Osteoblast (primary cell): ENCODE measurements around the gene NKD2. TPM values are rescaled to one million over a fixed set of nuclear protein-coding genes. Genes with fewer than 3 reads are reported as not detected.

Experiments used
- DNase-seq: peaks from one replicate; pipeline ENCODE4 v3.0.0; 2011; ENCODE audit warnings: low spot score, mixed read lengths; ENCODE audit not compliant: insufficient read length; ENCODE audit errors: missing footprints
- H2AFZ ChIP-seq: 2 replicates; pipeline ENCODE4 v1.6.0; 2011; ENCODE audit warnings: mild to moderate bottlenecking, low read length
- H3K27ac ChIP-seq: 2 replicates; pipeline ENCODE4 v1.5.1; 2011; ENCODE audit warnings: mild to moderate bottlenecking, low read depth, low read length, moderate library complexity
- H3K27me3 ChIP-seq: 2 replicates; pipeline ENCODE4 v1.6.0; 2012; ENCODE audit warnings: mild to moderate bottlenecking, control low read depth, inconsistent platforms, low read length, moderate library complexity; ENCODE audit not compliant: insufficient read depth
- H3K36me3 ChIP-seq: 2 replicates; pipeline ENCODE4 v1.5.1; 2011; ENCODE audit warnings: mild to moderate bottlenecking, low read length, control low read depth, moderate library complexity; ENCODE audit not compliant: insufficient read depth
- H3K4me1 ChIP-seq: 2 replicates; pipeline ENCODE4 v1.5.1; 2011; ENCODE audit warnings: mild to moderate bottlenecking, low read length, control low read depth, moderate library complexity; ENCODE audit not compliant: insufficient read depth
- H3K4me2 ChIP-seq: 2 replicates; pipeline ENCODE4 v1.6.0; 2011; ENCODE audit warnings: mild to moderate bottlenecking, low read length; ENCODE audit not compliant: insufficient read depth
- H3K4me3 ChIP-seq: fragments of 200-600 bp; sonication (generic); 3 replicates; pipeline ENCODE4 v1.5.1; 2012; ENCODE audit warnings: mild to moderate bottlenecking, low read length, inconsistent platforms; ENCODE audit not compliant: insufficient read depth
- H3K79me2 ChIP-seq: 2 replicates; pipeline ENCODE4 v1.6.0; 2012; ENCODE audit warnings: mild to moderate bottlenecking, low read length, control low read depth, inconsistent platforms; ENCODE audit not compliant: insufficient read depth
- H3K9me3 ChIP-seq: 2 replicates; pipeline ENCODE4 v1.5.1; 2011; ENCODE audit warnings: low read depth, low read length, control low read depth
- H4K20me1 ChIP-seq: 2 replicates; pipeline ENCODE4 v1.6.0; 2012; ENCODE audit warnings: mild to moderate bottlenecking, low read length, control low read depth; ENCODE audit not compliant: insufficient read depth
- CTCF ChIP-seq: IDR thresholded peaks from 2 replicates; pipeline ENCODE4 v1.5.1; 2011; ENCODE audit warnings: mild to moderate bottlenecking, low read depth, low read length, moderate library complexity; ENCODE audit errors: extremely low read depth
- total RNA-seq: library from RNA; depleted of rRNA; stranded (reverse); fragments of >200 nt; gene quantifications from 2 replicates; pipeline ENCODE4 v1.2.3, GENCODE V29; 2012

Gene NKD2
- total RNA-seq, 1 donor, result under 0.01 TPM

- DNase-seq, result peak; percentile 42
- H3K27ac ChIP-seq, result no peak overlapping the region
- H3K4me1 ChIP-seq, result no peaks in the 10 kb centered on the region
- no peaks in the 10 kb centered on the region for H4K20me1 ChIP-seq
- no peaks in the 10 kb centered on the region for H3K79me2 ChIP-seq
- H2AFZ ChIP-seq, result no peak overlapping the region
- H3K36me3 ChIP-seq, result no peaks in the 10 kb centered on the region
- H3K4me2 ChIP-seq, result no peak overlapping the region
- no peaks in the 10 kb centered on the region for H3K27me3 ChIP-seq
- no peaks in the 10 kb centered on the region for H3K9me3 ChIP-seq
- H3K4me3 ChIP-seq, result no peak overlapping the region
- no peak for TF ChIP-seq CTCF
Observed at GRCh38 chr5:1037123-1037670, 28.6 kb downstream of the NKD2 start.

- Histone ChIP-seq H3K36me3 (no peaks in the 10 kb centered on the region), H3K27ac (no peak overlapping the region), H4K20me1 (no peaks in the 10 kb centered on the region), H3K4me1 (no peaks in the 10 kb centered on the region), H3K79me2 (no peaks in the 10 kb centered on the region), H3K9me3 (no peaks in the 10 kb centered on the region), H2AFZ (no peak overlapping the region), H3K27me3 (no peaks in the 10 kb centered on the region), H3K4me3 (no peak overlapping the region), H3K4me2 (no peak overlapping the region)
- TF ChIP-seq CTCF, result no peak
- DNase-seq, result peak; percentile 31
Observed at GRCh38 chr5:1037671-1038416, 29.2 kb downstream of the NKD2 start.

GRCh38 chr5:1038417-1039209 lies 30.0 kb downstream of the NKD2 start:
- no peaks in the 10 kb centered on the region for H3K36me3 ChIP-seq
- no peaks in the 10 kb centered on the region for H3K9me3 ChIP-seq
- no peaks in the 10 kb centered on the region for H3K27me3 ChIP-seq
- H2AFZ ChIP-seq, result no peak overlapping the region
- H3K27ac ChIP-seq, result no peak overlapping the region
- no peak overlapping the region for H3K4me2 ChIP-seq
- no peaks in the 10 kb centered on the region for H3K4me1 ChIP-seq
- no peak overlapping the region for H3K4me3 ChIP-seq
- no peak for TF ChIP-seq CTCF
- no peaks in the 10 kb centered on the region for H4K20me1 ChIP-seq
- peak; percentile 80 for DNase-seq
- no peaks in the 10 kb centered on the region for H3K79me2 ChIP-seq

- Histone ChIP-seq H3K9me3 (no peaks in the 10 kb centered on the region), H3K4me2 (no peak overlapping the region), H3K27me3 (no peaks in the 10 kb centered on the region), H2AFZ (no peak overlapping the region), H3K79me2 (no peaks in the 10 kb centered on the region), H4K20me1 (no peaks in the 10 kb centered on the region), H3K27ac (no peak overlapping the region), H3K4me3 (no peak overlapping the region), H3K36me3 (no peaks in the 10 kb centered on the region), H3K4me1 (no peaks in the 10 kb centered on the region)
- no peak for DNase-seq
- TF ChIP-seq CTCF, result no peak
Observed at GRCh38 chr5:1039210-1039548, 30.6 kb downstream of the NKD2 start.
